Measurements from ENCODE around the gene DDX19B.
"Not testable (repeated sequence)": the region's sequence is repeated elsewhere in the genome, so short reads cannot be mapped to it uniquely, and the experiment has no call there.

Gene DDX19B

GRCh38 chr16:70289229-70290094, 9.5 kb upstream of the DDX19B start, which contains the start of gene AARS1:
Gene AARS1, minus strand, starts transcription at chr16:70289506. Its CDS starts 6,743 bp downstream, at chr16:70282763.
- peak; percentile 86 for DNase-seq

- no peak for DNase-seq
These were observed 8.0 kb upstream of the DDX19B start for GRCh38 chr16:70290949-70291519.

GRCh38 chr16:70292148-70292547, 6.8 kb upstream of the DDX19B start:
- DNase-seq = not testable (repeated sequence)

- DNase-seq = no peak
These were observed 4.5 kb upstream of the DDX19B start for GRCh38 chr16:70294385-70295025.

- DNase-seq = no peak
These were observed 3.4 kb upstream of the DDX19B start for GRCh38 chr16:70295634-70296033.

GRCh38 chr16:70301121-70301520, 2.1 kb downstream of the DDX19B start:
- no peak for DNase-seq

GRCh38 chr16:70302745-70303144, 3.8 kb downstream of the DDX19B start:
- no peak for DNase-seq

- DNase-seq = no peak
These were observed 6.0 kb downstream of the DDX19B start for GRCh38 chr16:70304892-70305448.

- no peak for DNase-seq
These were observed 7.9 kb downstream of the DDX19B start for GRCh38 chr16:70306880-70307279.

GRCh38 chr16:70307726-70308125, 8.7 kb downstream of the DDX19B start:
- not testable (repeated sequence) for DNase-seq

- DNase-seq = no peak
These were observed 21.1 kb downstream of the DDX19B start for GRCh38 chr16:70320121-70320520.

GRCh38 chr16:70324998-70325747, 26.2 kb downstream of the DDX19B start:
- DNase-seq = no peak

GRCh38 chr16:70331091-70331490, 32.1 kb downstream of the DDX19B start:
- no peak for DNase-seq

- DNase-seq = no peak
These were observed 32.8 kb downstream of the DDX19B start for GRCh38 chr16:70331588-70332358.

GRCh38 chr16:70332728-70333127, 33.7 kb downstream of the DDX19B start:
- DNase-seq = not testable (repeated sequence)

GRCh38 chr16:70337814-70338213, 38.8 kb downstream of the DDX19B start:
- no peak for DNase-seq

- no peak for DNase-seq
These were observed 42.6 kb downstream of the DDX19B start for GRCh38 chr16:70341600-70341999.

GRCh38 chr16:70342016-70342415, 43.0 kb downstream of the DDX19B start:
- no peak for DNase-seq

GRCh38 chr16:70345840-70346239, 46.9 kb downstream of the DDX19B start:
- no peak for DNase-seq

- no peak for DNase-seq
These were observed 50.0 kb downstream of the DDX19B start for GRCh38 chr16:70348991-70349390.

GRCh38 chr16:70349783-70350182, 50.8 kb downstream of the DDX19B start:
- DNase-seq = no peak

GRCh38 chr16:70359552-70359951, 60.6 kb downstream of the DDX19B start:
- DNase-seq = no peak
